Chondrocyte (in vitro differentiated cells): Measurements from ENCODE around the gene CORO1A. TPM values are rescaled to one million over a fixed set of nuclear protein-coding genes. Genes with fewer than 3 reads are reported as not detected.
A peak's percentile ranks its signal among the peaks of the same experiment; 100 is the strongest.
"Not testable (repeated sequence)": the region's sequence is repeated elsewhere in the genome, so short reads cannot be mapped to it uniquely, and the experiment has no call there.

Experiments used
- DNase-seq: peaks from one replicate; pipeline ENCODE4 v3.0.0; 2021; ENCODE audit warnings: mixed read lengths, low spot score
- H3K27ac Mint-ChIP-seq: one replicate; pipeline ENCODE4 v1.8.0; 2021; ENCODE audit warnings: mild to moderate bottlenecking, moderate library complexity, mixed read lengths; ENCODE audit not compliant: unreplicated experiment
- H3K27me3 Mint-ChIP-seq: 2 replicates; pipeline ENCODE4 v1.8.0; 2021; ENCODE audit warnings: low read depth, mixed read lengths
- H3K36me3 Mint-ChIP-seq: 2 replicates; pipeline ENCODE4 v1.8.0; 2021; ENCODE audit warnings: low read depth, mixed read lengths
- H3K4me1 Mint-ChIP-seq: 2 replicates; pipeline ENCODE4 v1.8.0; 2021; ENCODE audit warnings: low read depth, mild to moderate bottlenecking, mixed read lengths
- H3K4me3 Mint-ChIP-seq: one replicate; pipeline ENCODE4 v1.8.0; 2021; ENCODE audit warnings: mild to moderate bottlenecking, moderate library complexity, mixed read lengths; ENCODE audit not compliant: unreplicated experiment
- H3K9me3 Mint-ChIP-seq: 2 replicates; pipeline ENCODE4 v1.8.0; 2021; ENCODE audit warnings: low read depth, mixed read lengths
- total RNA-seq: library from RNA; stranded (reverse); gene quantifications from 3 replicates; pipeline ENCODE4 v1.2.1, GENCODE V29; 2021
- TF ChIP-seq, protein P1 (sequence below): fragments of 200-600 bp; sonication (generic); IDR thresholded peaks from 2 replicates; pipeline ENCODE4 v1.5.0; 2021; ENCODE audit warnings: antibody characterized with exemption, mild to moderate bottlenecking, moderate library complexity

Gene CORO1A
- total RNA-seq, 1 donor from 2014 or later = 3.0 TPM

- H3K4me3 Mint-ChIP-seq = no peak overlapping the region
- DNase-seq = no peak
These were observed 4.7 kb downstream of the CORO1A start for GRCh38 chr16:30187971-30188561.

DNA sequence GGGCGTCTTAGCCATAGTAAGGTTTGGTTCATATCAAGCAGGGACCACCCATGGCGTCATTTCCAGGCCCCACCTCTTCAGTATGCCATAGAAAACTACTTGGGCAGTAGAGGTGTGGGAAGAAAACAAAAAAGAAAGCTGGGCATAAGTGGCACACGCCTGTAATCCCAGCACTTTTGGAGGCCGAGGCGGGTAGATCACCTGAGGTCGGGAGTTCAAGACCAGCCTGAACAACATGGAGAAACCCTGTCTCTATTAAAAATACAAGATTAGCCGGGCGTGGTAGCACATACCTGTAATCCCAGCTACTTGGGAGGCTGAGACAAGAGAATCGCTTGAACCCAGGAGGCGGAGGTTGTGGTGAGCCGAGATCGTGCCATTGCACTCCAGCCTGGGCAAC lies 7.8 kb downstream of the CORO1A start:
- H3K9me3 Mint-ChIP-seq, H3K4me3 Mint-ChIP-seq, H3K4me1 Mint-ChIP-seq, H3K27ac Mint-ChIP-seq, H3K27me3 Mint-ChIP-seq, H3K36me3 Mint-ChIP-seq: not testable (repeated sequence)
- peak; percentile 6 for DNase-seq

More at GRCh38 chr16:30187971-30188561, 4.7 kb downstream of the CORO1A start:
- Mint-ChIP-seq H3K9me3 (no peaks in the 10 kb centered on the region), H3K36me3 (no peaks in the 10 kb centered on the region), H3K27me3 (no peaks in the 10 kb centered on the region), H3K27ac (no peak overlapping the region), H3K4me1 (peaks cover 9% of the 10 kb centered on the region)
- TF ChIP-seq, protein P1, sequence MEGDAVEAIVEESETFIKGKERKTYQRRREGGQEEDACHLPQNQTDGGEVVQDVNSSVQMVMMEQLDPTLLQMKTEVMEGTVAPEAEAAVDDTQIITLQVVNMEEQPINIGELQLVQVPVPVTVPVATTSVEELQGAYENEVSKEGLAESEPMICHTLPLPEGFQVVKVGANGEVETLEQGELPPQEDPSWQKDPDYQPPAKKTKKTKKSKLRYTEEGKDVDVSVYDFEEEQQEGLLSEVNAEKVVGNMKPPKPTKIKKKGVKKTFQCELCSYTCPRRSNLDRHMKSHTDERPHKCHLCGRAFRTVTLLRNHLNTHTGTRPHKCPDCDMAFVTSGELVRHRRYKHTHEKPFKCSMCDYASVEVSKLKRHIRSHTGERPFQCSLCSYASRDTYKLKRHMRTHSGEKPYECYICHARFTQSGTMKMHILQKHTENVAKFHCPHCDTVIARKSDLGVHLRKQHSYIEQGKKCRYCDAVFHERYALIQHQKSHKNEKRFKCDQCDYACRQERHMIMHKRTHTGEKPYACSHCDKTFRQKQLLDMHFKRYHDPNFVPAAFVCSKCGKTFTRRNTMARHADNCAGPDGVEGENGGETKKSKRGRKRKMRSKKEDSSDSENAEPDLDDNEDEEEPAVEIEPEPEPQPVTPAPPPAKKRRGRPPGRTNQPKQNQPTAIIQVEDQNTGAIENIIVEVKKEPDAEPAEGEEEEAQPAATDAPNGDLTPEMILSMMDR = no peak

DNA sequence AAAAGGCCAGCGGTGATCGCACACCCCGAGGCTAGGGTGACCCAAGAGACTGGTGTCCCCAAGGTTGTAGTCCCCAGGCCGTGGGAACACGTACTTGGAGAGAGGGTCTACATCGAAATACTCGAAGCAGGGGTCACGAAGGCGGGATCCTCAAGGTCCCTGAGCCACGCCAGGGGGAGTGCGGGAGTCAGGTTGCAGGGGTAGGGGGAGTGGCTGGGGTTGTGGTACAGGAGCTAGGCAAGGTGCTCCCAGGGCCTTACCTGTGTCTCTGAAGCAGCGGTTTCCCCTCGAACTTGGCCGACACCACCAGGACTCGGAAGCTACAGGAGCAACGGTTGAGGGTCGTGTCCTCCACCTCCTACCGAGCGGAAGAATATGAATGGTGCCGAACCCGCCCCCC lies 9.7 kb downstream of the CORO1A start:
- H3K4me3 Mint-ChIP-seq, H3K4me1 Mint-ChIP-seq, H3K9me3 Mint-ChIP-seq, H3K27ac Mint-ChIP-seq, H3K36me3 Mint-ChIP-seq, DNase-seq, H3K27me3 Mint-ChIP-seq: not testable (repeated sequence)

GRCh38 chr16:30193615-30194014 lies 10.2 kb downstream of the CORO1A start, which contains the start of the genes BOLA2B and SLX1A:
Gene BOLA2B, minus strand, starts transcription at chr16:30193666. Its CDS starts 71 bp downstream, at chr16:30193595.
Gene SLX1A, plus strand, starts transcription at chr16:30193875. Its CDS starts 210 bp downstream, at chr16:30194085.
- not testable (repeated sequence) for H3K9me3 Mint-ChIP-seq, H3K36me3 Mint-ChIP-seq, H3K4me1 Mint-ChIP-seq, DNase-seq, H3K27me3 Mint-ChIP-seq, H3K4me3 Mint-ChIP-seq, H3K27ac Mint-ChIP-seq

- peak; percentile 59 for DNase-seq
- H3K27me3 Mint-ChIP-seq, H3K36me3 Mint-ChIP-seq, H3K9me3 Mint-ChIP-seq, H3K4me3 Mint-ChIP-seq, H3K27ac Mint-ChIP-seq, H3K4me1 Mint-ChIP-seq: not testable (repeated sequence)
These were observed 10.9 kb downstream of the CORO1A start for GRCh38 chr16:30194172-30194925.

DNA sequence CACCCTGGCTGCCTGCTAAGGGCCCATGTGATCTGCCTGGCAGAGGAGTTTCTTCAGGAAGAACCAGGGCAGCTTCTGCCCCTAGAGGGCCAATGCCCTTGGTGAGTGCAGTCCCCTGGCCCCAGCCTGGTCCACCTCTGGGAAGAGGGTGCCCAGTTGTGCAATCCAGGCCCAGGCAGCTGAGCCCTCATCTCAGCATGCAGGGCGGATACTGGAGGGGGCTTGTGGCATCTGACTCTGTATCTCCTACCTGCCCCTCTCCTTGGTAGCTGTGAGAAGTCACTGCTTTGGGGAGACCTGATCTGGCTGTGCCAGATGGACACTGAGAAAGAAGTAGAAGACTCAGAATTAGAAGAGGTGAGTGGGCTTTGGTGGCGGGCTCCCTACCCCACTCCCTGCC lies 13.6 kb downstream of the CORO1A start:
- H3K9me3 Mint-ChIP-seq, H3K27ac Mint-ChIP-seq, H3K4me3 Mint-ChIP-seq, H3K36me3 Mint-ChIP-seq, H3K4me1 Mint-ChIP-seq, H3K27me3 Mint-ChIP-seq: not testable (repeated sequence)
- peak; percentile 21 for DNase-seq

- not testable (repeated sequence) for H3K4me1 Mint-ChIP-seq, H3K4me3 Mint-ChIP-seq, H3K9me3 Mint-ChIP-seq, H3K27me3 Mint-ChIP-seq, H3K36me3 Mint-ChIP-seq, H3K27ac Mint-ChIP-seq, DNase-seq
These were observed 15.6 kb downstream of the CORO1A start, which contains the start of gene SULT1A3 for GRCh38 chr16:30199049-30199448. Gene SULT1A3, plus strand, starts transcription at chr16:30199255. Its CDS starts 1,474 bp downstream, at chr16:30200729.

- H3K27ac Mint-ChIP-seq, H3K36me3 Mint-ChIP-seq, H3K9me3 Mint-ChIP-seq, H3K27me3 Mint-ChIP-seq, H3K4me1 Mint-ChIP-seq, H3K4me3 Mint-ChIP-seq, DNase-seq: not testable (repeated sequence)
These were observed 16.4 kb downstream of the CORO1A start for GRCh38 chr16:30199608-30200343.

- H3K9me3 Mint-ChIP-seq, H3K27ac Mint-ChIP-seq, H3K36me3 Mint-ChIP-seq, H3K4me1 Mint-ChIP-seq, DNase-seq, H3K4me3 Mint-ChIP-seq, H3K27me3 Mint-ChIP-seq: not testable (repeated sequence)
These were observed 22.3 kb downstream of the CORO1A start for GRCh38 chr16:30205541-30206236.

DNA sequence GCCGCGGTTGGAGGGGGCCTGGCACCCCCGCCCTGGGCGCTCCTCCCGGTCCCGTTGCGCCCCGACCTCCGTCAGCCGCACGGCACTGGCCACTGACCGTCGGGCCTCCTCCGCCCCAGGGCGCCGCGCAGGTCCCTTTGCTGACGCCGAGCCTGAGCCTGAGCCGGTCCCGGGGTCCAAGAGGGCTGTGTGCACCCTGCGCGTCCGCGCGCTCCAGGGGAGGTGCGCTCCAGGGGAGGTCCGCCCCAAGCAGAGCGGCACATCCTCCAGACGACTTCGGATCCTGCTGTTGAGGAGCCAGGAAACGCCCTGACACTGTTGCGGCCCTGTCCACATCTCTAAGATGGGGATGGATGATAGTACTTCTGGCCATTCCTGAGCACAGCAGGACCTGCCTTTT lies 22.9 kb downstream of the CORO1A start:
- H3K4me1 Mint-ChIP-seq, H3K27ac Mint-ChIP-seq, DNase-seq, H3K4me3 Mint-ChIP-seq, H3K27me3 Mint-ChIP-seq, H3K36me3 Mint-ChIP-seq, H3K9me3 Mint-ChIP-seq: not testable (repeated sequence)

DNA sequence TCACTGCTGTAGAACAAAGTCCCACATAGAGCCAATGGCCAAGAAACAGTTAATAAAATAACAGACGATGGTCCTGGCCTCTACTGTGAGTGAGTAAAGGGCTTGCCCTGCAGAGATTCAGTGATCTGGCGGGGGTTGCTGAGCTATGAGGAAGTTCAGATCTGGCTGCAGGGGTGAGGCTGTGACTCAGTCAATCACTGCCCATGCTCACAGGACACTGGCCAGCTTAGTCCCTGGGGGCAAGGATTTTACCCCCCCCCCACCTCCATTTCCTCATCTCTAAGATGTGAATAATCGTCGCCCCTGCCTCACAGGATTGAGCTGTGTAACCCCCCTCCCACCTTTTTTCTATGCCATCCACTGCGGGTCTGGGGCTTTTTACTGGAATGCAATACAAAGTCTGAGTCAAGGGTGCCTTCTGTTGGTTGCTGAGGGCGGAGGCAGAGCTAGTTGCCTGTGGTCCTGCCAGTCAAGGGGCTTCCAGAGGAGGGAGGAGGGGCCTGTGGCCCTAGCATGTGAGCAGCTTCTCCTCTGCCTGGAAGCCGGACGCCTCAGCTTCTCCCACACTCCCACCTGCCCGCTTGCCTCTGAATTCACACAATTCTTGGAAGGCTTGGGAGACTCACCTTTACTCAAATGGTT lies 23.8 kb downstream of the CORO1A start:
- not testable (repeated sequence) for H3K4me3 Mint-ChIP-seq, H3K4me1 Mint-ChIP-seq, H3K36me3 Mint-ChIP-seq, DNase-seq, H3K9me3 Mint-ChIP-seq, H3K27me3 Mint-ChIP-seq
- H3K27ac Mint-ChIP-seq = peak overlapping the region; percentile 88
